Ascending aorta (tissue), 2 donors: ENCODE results near the gene CUTC. TPM values are rescaled to one million over a fixed set of nuclear protein-coding genes. Genes with fewer than 3 reads are reported as not detected.

ENCODE experiments used
- DNase-seq, 2 donors: peaks; one replicate each; pipeline ENCODE4 v3.0.0-alpha.2; 2019; ENCODE audit warnings: low spot score in 2 of 2
- H3K27ac ChIP-seq, 2 donors: fragments of 200-600 bp; sonication (generic); one replicate each; pipeline ENCODE4 v1.5.1; 2016 to 2017; ENCODE audit warnings: mild to moderate bottlenecking in 1 of 2
- H3K27me3 ChIP-seq: fragments of 200-600 bp; sonication (generic); one replicate; pipeline ENCODE4 v1.5.1; 2017
- H3K36me3 ChIP-seq, 2 donors: fragments of 200-600 bp; sonication (generic); one replicate each; pipeline ENCODE4 v1.5.1; 2016
- H3K4me1 ChIP-seq, 2 donors: fragments of 200-600 bp; sonication (generic); one replicate each; pipeline ENCODE4 v1.5.1; 2016 to 2017; ENCODE audit warnings: mild to moderate bottlenecking in 1 of 2
- H3K4me3 ChIP-seq, 2 donors: fragments of 200-600 bp; sonication (generic); one replicate each; pipeline ENCODE4 v1.5.1; 2016 to 2017; ENCODE audit warnings: mild to moderate bottlenecking in 1 of 2
- H3K9me3 ChIP-seq, 2 donors: fragments of 200-600 bp; sonication (generic); one replicate each; pipeline ENCODE4 v1.5.1; 2016
- intact Hi-C: fragments of 100-400 bp; cut with DNase I; formaldehyde crosslinking; loops from one replicate; pipeline ENCODE4 v1.15.1; 2023
- total RNA-seq: library from RNA; depleted of rRNA; stranded (reverse); fragments of >200 nt; gene quantifications from one replicate; pipeline ENCODE4 v1.1.0, GENCODE V29; 2016
- TF ChIP-seq, protein P1 (sequence below), 3 experiments: fragments of 200-600 bp in 2 of 3; fragments of 450-650 bp in 1 of 3; sonication (generic) in 2 of 3; IDR thresholded peaks; one replicate each; pipeline ENCODE4 v1.5.1; 2016 to 2019; ENCODE audit warnings: antibody characterized with exemption in 3 of 3, mild to moderate bottlenecking in 1 of 3, moderate library complexity in 1 of 3

CUTC gene
- total RNA-seq, 1 donor from 2014 or later = 8.0 TPM

DNA sequence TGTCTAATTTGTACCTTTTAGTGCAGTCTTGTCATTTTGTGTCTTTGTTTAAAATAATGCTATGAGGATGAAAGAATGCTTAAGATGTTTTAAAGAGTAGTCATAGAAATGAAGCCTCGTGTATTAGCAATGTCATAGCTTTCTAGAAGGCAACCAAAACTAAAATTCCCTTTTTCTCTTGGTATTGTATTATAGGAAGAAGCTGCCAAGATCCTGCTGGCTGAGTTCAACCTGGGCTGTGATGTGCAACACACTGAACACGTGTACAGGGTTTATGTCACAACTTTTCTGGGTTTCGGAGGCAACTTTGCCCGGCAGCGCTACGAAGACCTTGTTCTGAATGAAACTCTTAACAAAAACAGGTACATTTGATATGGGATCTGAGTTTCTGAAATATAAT, 36.3 kb upstream of the CUTC start:
- peaks cover 37 to 49% of the 10 kb centered on the region in 2 donors for H3K36me3 ChIP-seq
- intact Hi-C loops = no loop called here
- H3K9me3 ChIP-seq = no peaks in the 10 kb centered on the region
- H3K4me3 ChIP-seq = no peak overlapping the region
- no peak for DNase-seq
- H3K4me1 ChIP-seq = no peaks in the 10 kb centered on the region
- no peak overlapping the region for H3K27ac ChIP-seq
- TF ChIP-seq, protein P1, sequence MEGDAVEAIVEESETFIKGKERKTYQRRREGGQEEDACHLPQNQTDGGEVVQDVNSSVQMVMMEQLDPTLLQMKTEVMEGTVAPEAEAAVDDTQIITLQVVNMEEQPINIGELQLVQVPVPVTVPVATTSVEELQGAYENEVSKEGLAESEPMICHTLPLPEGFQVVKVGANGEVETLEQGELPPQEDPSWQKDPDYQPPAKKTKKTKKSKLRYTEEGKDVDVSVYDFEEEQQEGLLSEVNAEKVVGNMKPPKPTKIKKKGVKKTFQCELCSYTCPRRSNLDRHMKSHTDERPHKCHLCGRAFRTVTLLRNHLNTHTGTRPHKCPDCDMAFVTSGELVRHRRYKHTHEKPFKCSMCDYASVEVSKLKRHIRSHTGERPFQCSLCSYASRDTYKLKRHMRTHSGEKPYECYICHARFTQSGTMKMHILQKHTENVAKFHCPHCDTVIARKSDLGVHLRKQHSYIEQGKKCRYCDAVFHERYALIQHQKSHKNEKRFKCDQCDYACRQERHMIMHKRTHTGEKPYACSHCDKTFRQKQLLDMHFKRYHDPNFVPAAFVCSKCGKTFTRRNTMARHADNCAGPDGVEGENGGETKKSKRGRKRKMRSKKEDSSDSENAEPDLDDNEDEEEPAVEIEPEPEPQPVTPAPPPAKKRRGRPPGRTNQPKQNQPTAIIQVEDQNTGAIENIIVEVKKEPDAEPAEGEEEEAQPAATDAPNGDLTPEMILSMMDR (IDR thresholded peaks at IDR 0.05) = no peak
- H3K27me3 ChIP-seq = no peaks in the 10 kb centered on the region

DNA sequence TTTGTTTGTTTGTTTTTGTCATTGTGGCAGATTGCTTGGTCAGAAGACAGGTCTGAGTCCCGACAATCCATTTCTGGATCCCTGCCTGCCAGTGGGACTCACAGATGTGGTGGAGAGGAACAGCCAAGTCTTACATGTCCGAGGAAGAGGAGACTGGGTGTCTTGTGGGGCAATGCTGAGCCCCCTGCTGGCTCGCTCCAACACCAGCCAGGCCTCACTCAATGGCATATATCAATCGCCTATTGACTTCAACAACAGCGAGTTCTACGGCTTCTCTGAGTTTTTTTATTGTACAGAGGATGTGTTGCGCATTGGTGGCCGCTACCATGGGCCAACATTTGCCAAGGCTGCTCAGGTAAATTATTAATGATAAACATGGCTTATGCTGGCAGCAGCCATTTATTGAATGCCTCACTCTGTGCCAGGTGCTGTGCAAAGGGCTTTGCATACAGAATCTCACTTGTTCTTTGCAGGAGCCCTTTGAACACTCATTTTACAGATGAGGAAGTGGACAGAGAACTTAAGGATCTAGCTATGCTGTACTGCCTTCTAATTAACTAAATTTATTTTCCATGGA, 33.4 kb upstream of the CUTC start:
- intact Hi-C loops = no loop called here
- no peak for DNase-seq
- H3K4me3 ChIP-seq = no peak overlapping the region
- H3K27ac ChIP-seq = no peak overlapping the region
- no peaks in the 10 kb centered on the region for H3K9me3 ChIP-seq
- no peaks in the 10 kb centered on the region for H3K27me3 ChIP-seq
- TF ChIP-seq, protein P1 (IDR thresholded peaks at IDR 0.05) = no peak
- no peaks in the 10 kb centered on the region for H3K4me1 ChIP-seq
- peaks cover 38 to 60% of the 10 kb centered on the region in 2 donors for H3K36me3 ChIP-seq

DNA sequence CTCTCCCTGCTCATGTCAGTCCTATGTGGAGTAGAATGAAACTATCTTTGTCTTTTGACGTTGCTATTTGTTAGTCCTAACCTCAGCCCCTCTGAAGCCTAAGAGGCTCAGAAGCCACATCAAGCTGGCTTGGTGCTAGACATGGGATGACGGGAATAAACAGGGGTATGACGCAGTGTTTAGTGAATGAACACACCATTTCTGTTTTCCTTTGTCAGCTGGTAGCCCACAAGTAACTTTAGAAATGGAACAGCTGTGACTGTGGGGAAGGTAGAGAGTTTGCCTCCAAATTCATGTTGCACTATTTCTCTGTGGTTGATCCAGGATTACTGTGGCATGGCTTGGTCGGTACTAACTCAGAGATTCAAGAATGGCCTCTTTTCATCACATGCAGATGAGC, 31.4 kb upstream of the CUTC start:
- TF ChIP-seq, protein P1 (IDR thresholded peaks at IDR 0.05) = no peak
- H3K4me3 ChIP-seq = no peak overlapping the region
- peaks cover 32 to 65% of the 10 kb centered on the region in 2 donors for H3K36me3 ChIP-seq
- H3K9me3 ChIP-seq = no peaks in the 10 kb centered on the region
- intact Hi-C loops = no loop called here
- DNase-seq = no peak
- no peaks in the 10 kb centered on the region for H3K4me1 ChIP-seq
- H3K27ac ChIP-seq = no peak overlapping the region
- no peaks in the 10 kb centered on the region for H3K27me3 ChIP-seq

DNA sequence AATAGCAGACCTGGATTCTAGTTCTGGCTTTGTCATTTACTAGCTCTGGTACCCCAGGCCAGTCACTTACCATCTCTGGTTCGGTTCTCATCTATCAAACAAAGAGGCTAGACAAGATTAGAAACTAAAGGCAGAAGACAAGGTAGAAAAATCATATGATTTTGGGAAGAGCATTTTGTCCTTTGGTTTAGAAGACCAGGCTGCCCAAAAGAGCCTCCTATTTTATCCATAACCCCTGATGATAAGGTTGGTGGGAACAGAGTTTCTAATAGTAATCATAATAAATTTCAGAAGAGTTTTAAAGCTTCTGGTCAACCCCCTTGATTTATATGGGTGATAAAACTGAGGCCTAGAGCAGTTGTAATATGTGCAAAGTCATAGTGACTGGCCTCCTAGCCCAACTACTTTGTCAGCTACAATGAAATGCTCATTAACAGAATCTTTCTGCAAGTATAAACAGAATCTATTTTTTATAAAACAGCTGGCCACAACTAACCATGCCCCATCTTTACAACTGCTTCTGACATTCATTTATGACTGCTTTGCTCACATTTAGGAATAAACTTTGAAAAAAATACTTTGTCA, 23.5 kb upstream of the CUTC start:
- intact Hi-C loops = no loop called here
- DNase-seq = no peak
- Histone ChIP-seq H3K27ac (no peak overlapping the region), H3K4me1 (no peaks in the 10 kb centered on the region), H3K27me3 (no peaks in the 10 kb centered on the region), H3K36me3 (peaks cover 14 to 32% of the 10 kb centered on the region in 2 donors), H3K9me3 (no peaks in the 10 kb centered on the region), H3K4me3 (no peak overlapping the region)
- TF ChIP-seq, protein P1 (IDR thresholded peaks at IDR 0.05) = no peak

DNA sequence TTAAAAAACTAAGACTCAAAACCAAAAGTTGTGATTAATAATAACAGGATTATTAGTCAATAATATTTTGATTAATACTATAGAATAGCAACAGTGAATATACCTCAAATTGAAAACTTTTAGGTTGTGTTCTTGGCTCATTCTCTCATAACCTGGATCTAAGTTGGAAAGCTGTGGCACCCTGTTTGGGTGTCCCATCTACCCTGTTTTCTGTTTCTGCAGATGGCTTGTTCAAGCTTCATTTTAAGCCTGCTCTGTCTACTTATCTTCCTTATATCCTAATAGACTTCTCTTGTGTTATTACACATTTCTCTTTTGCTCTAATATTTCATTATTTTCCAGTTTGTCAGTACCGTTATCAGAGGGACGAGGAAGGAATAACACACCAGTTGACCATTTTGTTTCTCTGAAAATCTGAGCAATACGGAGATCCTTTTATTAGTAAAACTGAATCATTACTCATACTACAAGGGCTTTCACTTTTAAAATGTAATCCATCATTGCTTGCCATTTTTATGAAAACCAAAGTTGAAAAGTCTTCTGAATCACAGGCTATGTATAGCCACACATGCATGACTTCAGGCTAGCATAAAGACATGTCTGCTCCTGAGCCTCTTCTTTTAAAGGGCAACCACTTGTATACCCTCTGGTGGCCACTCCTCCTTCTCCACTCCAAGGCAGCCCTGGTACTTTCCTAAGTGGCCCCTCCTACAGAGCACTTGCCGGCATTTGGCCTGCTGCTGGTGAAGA, 22.4 kb upstream of the CUTC start:
- intact Hi-C loops = loop anchor here (5.0 kb wide), 1 partner anchor 317 kb away; no protein-coding TSS in a partner anchor
- no peak overlapping the region for H3K27ac ChIP-seq

More for the DNA sequence above, 22.4 kb upstream of the CUTC start:
- H3K9me3 ChIP-seq = no peaks in the 10 kb centered on the region
- TF ChIP-seq, protein P1 (IDR thresholded peaks at IDR 0.05) = no peak
- no peak overlapping the region for H3K4me3 ChIP-seq
- H3K4me1 ChIP-seq = no peaks in the 10 kb centered on the region
- no peaks in the 10 kb centered on the region for H3K27me3 ChIP-seq
- H3K36me3 ChIP-seq = peaks cover 19 to 34% of the 10 kb centered on the region in 2 donors
- DNase-seq = no peak
